Measurements from ENCODE around the gene DUOX2.
"Not testable (repeated sequence)": the region's sequence is repeated elsewhere in the genome, so short reads cannot be mapped to it uniquely, and the experiment has no call there.

The DUOX2 gene

GRCh38 chr15:45138814-45139765 lies 25.1 kb upstream of the DUOX2 start:
- no peak for DNase-seq

DNA sequence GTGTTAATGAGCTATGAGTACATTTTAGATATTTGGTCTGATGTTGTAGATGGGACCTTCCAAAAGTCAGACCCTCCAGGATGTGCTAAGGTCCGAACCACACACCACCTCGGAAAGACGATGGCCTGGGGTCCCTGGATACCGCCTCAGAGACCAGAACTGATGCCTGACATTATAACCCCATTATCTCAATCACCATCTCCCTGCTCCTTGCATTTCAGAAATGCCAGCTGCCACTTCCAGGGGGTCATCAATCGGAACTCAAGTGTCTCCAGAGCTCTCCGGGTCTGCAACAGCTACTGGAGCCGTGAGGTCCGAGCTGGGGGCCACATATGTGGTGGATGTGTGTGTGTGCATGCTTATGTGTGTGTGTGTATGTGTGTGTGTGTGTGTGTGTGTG lies 23.7 kb upstream of the DUOX2 start:
- DNase-seq: no peak

DNA sequence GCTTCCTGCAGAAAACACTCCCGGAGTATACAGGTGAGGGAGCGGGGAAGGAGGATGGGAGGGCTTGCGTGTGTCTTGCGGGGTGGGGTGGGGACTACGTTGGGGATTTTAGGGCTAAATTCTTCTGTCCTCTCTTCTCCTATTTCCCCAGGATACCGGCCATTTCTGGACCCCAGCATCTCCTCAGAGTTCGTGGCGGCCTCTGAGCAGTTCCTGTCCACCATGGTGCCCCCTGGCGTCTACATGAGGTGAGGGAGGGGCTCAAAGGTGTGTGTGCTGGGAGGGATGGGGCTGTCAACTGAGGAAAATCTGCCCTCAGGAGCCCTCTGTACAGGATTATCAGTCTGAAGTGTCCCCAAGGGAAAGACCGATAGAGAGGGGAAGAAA lies 22.4 kb upstream of the DUOX2 start:
- no peak for DNase-seq

GRCh38 chr15:45135705-45136377 lies 21.9 kb upstream of the DUOX2 start:
- DNase-seq: not testable (repeated sequence)

DNA sequence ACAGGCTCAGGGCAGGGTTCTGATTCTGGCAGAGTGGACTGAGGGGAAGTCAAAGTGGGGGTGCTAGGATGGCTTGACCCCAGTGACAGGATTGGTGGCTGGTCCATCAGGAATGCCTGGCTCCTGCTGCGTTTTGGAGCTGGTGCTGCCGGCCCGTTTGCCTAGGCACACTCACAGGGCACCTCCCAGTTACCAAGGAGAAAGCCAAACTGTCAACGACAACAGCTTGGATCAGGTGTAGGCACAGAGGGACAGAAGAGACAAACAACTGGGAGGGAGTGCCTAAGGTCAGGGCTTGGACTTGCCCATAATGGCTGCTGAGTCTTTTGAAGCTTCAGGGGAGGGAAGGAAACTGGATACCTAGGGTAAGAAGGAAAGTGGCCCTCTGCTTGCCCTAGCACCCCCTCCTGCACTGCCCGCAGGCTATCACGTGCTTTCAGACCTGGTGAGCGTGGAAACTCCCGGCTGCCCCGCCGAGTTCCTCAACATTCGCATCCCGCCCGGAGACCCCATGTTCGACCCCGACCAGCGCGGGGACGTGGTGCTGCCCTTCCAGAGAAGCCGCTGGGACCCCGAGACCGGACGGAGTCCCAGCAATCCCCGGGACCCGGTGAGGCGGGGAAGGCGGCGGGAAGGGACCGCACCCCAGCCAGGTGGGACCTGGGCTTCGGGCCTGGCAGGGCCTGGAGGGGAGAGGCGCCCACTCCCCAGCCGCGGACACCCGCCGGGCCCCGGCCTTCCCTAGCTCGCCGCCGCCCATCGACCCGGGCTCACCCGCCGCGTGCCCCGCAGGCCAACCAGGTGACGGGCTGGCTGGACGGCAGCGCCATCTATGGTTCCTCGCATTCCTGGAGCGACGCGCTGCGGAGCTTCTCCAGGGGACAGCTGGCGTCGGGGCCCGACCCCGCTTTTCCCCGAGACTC lies 21.0 kb upstream of the DUOX2 start:
- peak in 2 of 56 donors; percentile 19 to 23 for DNase-seq

- no peak for DNase-seq
These were observed 20.1 kb upstream of the DUOX2 start for GRCh38 chr15:45134046-45134445.

GRCh38 chr15:45133561-45133920 lies 19.6 kb upstream of the DUOX2 start:
- DNase-seq: no peak

- no peak for DNase-seq
These were observed 19.0 kb upstream of the DUOX2 start for GRCh38 chr15:45132844-45133560.

- no peak for DNase-seq
These were observed 17.5 kb upstream of the DUOX2 start for GRCh38 chr15:45131510-45131909.

- no peak for DNase-seq
These were observed 16.5 kb upstream of the DUOX2 start for GRCh38 chr15:45130291-45131000.

DNA sequence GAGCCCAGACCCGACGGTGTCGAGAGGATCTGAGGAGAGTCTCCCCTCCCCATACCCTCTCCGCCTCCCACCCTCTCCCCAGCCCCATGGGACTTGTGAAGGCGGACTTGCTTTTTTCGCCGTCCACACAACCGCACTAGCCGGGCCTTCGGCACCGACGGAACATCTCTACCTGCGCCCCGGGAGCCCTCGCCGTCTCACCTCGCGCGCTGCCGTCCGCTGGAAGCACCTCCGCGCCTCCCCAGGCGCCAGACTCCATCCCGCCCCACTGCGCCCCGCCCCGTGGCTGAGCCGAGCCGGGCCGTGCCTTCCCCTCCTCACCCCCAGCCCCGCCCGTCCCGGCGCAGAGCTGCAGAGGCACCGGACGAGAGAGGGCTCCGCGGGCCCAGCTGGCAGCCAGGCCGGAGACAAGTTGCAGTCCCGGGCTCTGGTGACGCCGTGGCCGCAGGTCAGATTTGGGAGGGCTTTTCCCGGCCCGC lies 15.7 kb upstream of the DUOX2 start, which contains the start of the genes DUOX1 and DUOXA1:
Gene DUOX1, plus strand, starts transcription at position 344 of the 479 bp plus-strand sequence. CDS start 1,973 bp downstream, outside the sequence.
Gene DUOXA1, minus strand, starts transcription at position 229 of the 479 bp plus-strand sequence. CDS start 6,865 bp downstream, outside the sequence.
- peak in 2 of 56 donors; percentile 10 to 40 for DNase-seq

DNA sequence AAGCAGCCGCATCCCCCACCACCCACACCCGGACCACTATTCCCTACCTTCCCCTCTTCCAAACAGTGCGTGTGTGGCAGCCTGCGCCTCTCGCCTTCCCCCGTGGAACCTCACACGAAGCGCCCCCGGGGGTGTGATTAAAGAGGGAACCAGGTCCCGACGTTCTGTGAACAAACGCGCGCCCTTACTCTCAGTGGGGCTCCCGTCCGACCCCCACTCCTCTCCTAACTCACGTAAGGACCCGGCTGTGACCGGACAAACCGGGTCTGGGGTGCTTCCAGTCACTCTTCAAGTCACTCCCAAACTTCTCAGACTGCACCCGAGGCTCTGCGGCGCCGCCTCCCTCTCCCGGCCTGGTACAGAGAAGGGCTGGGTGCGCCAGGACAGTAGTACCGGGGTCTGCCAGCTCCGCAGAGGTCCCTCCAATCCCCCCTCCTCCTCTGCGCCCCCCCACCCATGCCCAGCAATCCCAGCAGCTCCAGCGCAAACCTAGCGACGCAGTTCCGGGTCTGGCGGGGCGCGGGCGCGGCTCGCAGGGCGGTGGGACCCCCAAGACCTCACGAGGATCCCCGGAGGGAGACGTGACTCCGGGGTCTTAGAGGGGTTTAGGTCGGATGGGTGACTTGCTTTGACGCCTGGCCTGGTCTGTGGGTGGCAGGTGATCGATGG lies 15.1 kb upstream of the DUOX2 start:
- DNase-seq: no peak

GRCh38 chr15:45126535-45127158 lies 12.7 kb upstream of the DUOX2 start:
- peak in 1 of 56 donors; percentile 12 for DNase-seq

- no peak for DNase-seq
These were observed 9.4 kb upstream of the DUOX2 start for GRCh38 chr15:45123397-45123796.

GRCh38 chr15:45122719-45123118 lies 8.7 kb upstream of the DUOX2 start:
- no peak for DNase-seq

DNA sequence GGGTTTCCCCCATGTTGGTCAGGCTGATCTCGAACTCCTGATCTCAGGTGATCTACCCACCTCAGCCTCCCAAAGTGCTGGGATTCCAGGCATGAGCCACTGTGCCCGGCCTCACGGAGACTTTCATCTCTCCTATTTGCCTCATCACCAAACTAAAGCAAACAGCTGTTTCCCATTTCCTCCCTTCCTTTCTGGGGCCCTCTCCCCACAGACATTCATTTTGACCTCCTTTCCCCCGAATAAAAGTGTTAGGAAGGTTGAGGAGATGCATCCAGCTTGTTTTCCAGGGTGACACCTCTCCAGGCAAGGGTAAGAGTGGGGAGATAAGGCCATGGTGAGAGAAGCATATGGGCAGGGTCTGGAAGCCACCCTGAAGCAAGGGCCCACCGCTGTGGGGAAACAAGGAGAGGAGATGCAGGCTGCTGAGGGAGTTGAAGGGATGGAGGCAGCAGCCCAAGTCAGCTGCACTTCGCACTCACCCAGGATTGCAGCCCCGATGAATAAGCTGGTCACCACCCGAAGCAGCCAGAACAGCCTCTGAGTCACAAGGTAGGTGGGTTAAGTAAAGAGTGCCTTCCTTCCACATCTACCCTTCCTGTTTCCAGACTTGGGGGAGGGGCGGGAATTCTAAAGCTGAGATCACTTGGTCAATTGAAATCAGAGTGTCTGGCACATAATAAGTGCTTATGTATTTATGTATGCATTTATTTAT lies 7.9 kb upstream of the DUOX2 start:
- DNase-seq: no peak

GRCh38 chr15:45121020-45121419 lies 7.0 kb upstream of the DUOX2 start:
- no peak for DNase-seq
